GM18511 (cell line): ENCODE results near the gene IGHMBP2.
"Not testable (repeated sequence)": the region's sequence is repeated elsewhere in the genome, so short reads cannot be mapped to it uniquely, and the experiment has no call there.

ENCODE experiments used
- ATAC-seq: cut with Tn5 transposase; IDR thresholded peaks from one replicate; pipeline ENCODE4 v1.9.1; 2021; ENCODE audit warnings: mild to moderate bottlenecking, moderate library complexity; ENCODE audit not compliant: unreplicated experiment

The IGHMBP2 gene

DNA sequence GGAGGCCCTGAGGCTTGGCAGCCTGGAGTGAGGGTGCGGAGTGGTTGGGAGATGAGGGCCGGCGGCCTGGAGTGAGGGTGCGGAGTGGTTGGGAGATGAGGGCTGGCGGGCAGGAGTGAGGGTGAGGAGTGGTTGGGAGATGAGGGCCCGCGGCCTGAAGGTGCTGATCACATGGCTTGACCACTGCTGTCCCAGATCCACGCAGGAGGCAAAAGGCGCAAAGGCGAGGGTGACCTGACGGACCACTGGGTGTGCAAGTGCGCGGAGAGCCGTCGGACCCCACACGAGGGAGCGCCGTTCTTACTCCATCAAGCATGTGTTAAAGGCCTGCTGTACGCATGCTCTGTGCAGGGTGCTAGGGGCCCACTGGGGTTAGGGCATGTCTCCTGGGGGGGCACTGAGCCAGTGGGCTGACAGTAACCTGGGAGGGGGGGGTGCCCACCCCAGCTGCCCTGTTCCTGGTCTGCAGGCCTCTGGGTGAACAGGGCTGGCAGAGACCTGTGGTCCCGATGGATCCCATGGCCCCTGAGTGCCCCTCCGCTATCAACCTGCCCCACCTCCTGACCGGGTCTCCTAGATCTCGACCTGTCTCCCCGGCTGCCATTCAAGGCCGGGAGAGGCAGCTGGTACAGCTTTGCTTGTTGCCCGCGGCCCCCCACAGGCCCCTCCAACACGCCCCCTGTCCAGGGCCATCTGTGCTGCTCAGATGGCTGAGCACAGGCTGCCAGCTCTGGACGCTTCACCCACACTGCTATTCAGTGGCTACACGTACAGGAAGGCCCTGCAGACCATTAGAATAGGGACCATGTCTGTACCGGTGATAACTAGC is 56.0 kb downstream of the IGHMBP2 start:
- ATAC-seq, result no peak

DNA sequence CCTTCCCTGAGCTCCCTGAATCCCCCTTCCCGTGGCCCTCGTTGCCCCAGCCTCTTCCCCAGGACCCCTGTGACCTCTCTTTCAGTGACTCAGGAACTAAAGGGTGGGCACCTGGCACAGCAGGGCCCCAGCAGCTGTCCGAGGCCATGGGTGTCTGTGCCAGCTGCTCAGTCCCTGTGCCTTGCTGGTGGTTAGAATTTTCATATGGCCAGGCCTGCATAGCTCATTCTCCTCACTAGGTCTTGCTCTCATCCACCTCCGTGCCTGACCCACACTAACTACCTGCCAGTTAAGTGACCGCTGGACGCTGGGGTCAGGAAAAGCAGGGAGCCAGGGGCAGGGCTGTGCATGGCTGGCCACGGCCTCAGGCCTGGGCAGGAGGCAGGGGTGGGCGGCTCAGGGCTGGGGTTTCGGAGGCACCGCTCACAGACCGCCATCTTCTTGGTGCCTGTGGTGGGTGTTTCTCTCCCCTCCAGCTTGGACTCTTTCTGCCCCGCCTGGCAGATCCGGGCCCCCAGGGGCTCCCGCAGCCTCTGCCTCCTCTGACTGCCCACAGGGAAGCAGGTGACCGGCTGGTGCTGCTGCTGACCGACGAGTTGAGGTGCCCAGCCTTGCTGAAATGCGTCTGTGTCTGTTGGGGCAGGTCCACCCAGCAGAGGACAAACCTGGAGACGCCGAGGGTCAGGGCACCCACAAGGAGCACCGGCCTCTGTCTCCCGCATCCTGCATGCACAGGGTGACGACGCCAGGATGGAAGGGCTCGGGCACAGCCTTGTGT is 56.8 kb downstream of the IGHMBP2 start:
- no peak for ATAC-seq

GRCh38 chr11:68961245-68961644 is 57.6 kb downstream of the IGHMBP2 start:
- no peak for ATAC-seq

GRCh38 chr11:68962527-68963250 is 59.0 kb downstream of the IGHMBP2 start:
- no peak for ATAC-seq

- no peak for ATAC-seq
Measured at GRCh38 chr11:68963779-68964178, 60.1 kb downstream of the IGHMBP2 start.

DNA sequence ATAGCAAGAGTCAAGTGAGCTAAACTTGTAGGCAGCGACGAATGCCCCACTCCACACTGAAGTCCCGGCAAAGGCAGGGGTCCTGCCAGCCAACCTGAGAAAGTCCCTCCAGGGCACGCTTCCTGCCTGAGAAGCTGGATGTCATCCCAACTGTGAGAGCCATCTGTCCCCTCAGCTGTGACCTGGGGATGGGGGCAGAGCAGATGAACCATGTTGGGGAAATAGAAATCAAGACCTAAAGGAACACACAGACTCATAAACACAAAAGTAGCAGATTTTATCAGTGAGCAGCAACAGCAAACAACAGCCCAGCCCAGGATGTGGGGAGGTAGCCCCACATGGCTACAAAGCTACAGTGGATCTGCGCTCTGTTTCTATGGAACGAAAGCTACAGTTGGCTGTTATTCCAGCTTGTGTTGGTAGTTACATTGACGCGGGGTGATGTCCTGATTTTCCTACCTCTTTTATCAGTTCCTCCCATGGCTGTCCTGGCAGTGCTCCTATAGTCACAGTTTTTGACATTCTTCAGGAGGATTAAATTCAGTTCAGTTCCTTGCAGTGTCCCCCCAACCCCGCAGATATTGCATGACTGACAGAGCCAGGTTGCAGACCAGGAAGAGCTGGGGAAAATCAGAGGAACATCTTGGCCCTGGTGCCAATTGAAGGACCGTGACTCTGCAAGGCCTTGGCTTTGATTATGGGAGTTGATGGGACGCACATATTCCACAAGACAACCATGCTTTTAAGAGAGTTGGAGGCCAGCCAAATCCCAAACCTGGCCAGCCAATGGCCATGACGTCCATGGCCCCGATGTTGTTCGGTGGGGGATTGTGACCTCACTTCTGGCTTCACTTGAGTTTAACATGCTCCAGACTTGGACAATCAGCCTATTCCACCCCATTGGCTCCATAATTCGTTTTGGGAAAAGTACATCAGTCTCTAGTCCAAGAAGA is 62.5 kb downstream of the IGHMBP2 start:
- ATAC-seq, result no peak

- no peak for ATAC-seq
Measured at GRCh38 chr11:68966894-68967780, 63.4 kb downstream of the IGHMBP2 start.

GRCh38 chr11:68968306-68969250 is 64.9 kb downstream of the IGHMBP2 start:
- ATAC-seq, result no peak

DNA sequence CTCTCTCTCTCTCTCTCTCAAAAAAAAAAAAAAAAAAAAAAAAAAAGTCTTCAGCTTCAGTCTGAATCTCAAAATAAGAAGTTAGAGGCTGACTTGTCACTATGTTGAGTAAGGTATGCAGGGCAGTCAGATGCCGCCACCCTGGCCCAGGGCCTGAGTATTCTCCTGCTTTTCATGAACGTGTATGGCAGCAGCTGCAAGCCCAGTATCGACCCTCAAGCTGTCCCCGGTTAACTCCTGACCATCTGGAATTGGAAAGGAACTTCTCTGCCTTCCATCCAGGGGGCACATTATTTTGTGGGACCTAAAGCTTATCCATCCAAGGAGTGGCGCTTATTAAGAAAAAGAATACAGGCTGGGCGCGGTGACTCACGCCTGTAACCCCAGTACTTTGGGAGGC is 65.7 kb downstream of the IGHMBP2 start:
- ATAC-seq, result no peak

DNA sequence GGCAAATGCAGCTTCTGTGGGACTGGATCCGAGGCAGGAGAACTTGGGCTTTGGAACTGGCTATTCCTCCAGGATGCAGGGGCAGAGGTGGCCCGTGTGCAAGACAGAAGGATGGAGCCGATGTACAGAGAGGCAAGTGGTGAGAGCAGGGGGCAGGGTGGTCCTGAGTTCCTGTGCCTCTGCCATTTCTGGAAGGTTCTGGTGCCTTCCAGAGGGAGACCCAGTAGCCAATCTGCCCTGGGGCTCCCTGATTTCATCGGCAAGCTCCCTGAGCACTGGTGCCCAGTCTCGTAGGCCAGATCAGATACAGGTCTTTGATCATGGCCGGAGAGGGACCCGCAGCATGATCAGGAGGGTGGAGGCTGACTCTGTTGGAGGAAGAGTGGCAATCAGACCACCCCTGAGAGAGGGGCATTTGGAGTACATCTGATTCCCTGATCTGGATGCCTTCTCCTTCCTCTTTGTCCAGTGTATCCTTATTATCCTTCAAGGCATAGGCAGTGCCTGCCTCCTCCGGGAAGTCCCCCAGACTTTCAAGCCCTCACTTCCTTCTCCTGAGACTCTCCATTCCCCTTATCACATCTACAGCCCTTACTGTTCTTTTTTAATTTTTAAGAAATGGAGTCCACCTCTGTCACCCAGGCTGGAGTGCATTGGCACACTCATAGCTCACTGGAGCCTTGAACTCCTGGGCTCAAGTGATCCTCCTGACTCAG is 67.4 kb downstream of the IGHMBP2 start:
- no peak for ATAC-seq

- no peak for ATAC-seq
Measured at GRCh38 chr11:68973219-68973618, 69.5 kb downstream of the IGHMBP2 start.

DNA sequence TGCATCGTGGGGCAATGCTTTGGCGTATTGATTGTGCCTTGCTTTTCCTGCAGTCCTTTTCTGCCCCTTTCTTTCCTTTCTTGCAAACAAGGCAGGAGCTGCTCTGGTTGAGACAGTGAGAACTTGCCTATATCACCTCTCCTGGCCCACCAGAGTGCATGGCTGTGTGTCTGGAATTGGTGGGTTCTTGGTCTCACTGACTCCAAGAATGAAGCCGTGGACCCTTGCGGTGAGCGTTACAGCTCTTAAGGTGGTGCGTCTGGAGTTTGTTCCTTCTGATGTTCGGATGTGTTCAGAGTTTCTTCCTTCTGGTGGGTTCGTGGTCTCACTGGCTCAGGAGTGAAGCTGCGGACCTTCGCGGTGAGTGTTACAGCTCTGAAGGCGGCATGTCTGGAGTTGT is 70.0 kb downstream of the IGHMBP2 start:
- not testable (repeated sequence) for ATAC-seq

- ATAC-seq, result no peak
Measured at GRCh38 chr11:68974421-68975194, 70.9 kb downstream of the IGHMBP2 start.

DNA sequence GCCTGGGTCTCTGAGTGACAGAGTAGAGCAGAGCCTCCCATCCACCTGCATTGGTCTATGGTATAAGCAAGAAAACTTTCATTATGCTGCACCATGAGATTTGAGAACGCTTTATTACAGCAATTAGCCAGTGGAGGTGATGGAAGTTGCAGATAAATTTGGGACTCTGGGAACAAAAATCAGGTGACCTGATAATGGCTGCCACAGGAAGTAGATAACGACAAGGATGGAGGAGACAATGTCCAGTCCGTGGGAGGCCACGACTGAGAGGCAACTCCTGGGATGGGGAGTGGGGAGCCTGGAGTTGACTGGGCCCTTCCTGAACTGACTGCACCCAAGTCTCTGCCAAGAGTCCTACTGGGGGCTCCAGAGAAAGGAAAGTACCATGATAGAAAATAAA is 72.4 kb downstream of the IGHMBP2 start:
- no peak for ATAC-seq

- ATAC-seq, result no peak
Measured at GRCh38 chr11:68976563-68976962, 72.9 kb downstream of the IGHMBP2 start.

DNA sequence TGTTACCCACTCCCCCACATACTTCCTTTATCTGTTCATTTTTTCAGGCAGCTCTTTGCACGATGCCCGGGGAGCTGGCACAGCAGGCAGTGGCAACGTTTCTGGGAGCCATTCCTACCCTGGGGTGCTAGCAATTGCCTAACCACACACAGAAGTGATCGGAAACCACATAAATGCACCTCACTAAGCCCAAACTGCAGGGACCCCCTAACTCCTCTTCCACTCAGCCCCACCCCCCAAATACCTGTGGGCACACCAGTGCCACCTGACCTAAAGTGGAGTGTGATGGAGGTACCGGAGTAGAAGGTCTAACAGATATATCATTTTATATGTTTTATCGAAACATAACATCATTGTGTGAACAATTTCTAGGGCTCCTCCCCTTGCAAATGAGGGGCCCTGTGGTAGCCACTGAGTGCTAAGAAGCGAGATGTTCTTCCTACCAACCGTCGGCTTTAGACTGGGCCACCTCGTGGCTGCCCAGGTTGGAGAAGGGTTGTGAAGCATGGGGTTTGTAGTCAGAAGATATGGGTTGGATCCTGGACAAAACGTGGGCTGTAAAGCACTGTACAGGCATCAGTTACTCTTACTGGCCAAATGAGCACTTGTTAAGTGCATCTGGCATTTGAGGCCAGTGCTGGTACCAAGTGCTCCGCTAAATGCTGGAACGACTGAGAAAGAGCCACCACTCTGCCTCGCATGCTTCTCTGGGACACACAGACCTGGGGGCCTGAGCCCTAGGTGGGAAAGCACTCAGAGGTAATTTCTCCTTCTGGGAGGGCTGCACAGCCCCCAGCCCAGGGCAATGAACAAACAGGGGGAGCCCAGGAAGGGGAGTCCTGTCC is 74.3 kb downstream of the IGHMBP2 start:
- ATAC-seq, result no peak
